Breast epithelium (tissue), 3 donors: ENCODE measurements around the gene TGOLN2.

ENCODE experiments used
- POLR2AphosphoS5 ChIP-seq, 3 donors: sonication (generic); formaldehyde crosslinking; IDR thresholded peaks; one replicate each; pipeline ENCODE4 v1.6.1; 2017; ENCODE audit warnings: antibody characterized with exemption in 3 of 3
- TF ChIP-seq, protein P1 (sequence below), 3 donors: fragments of 450-650 bp; IDR thresholded peaks; one replicate each; pipeline ENCODE4 v1.5.1; 2016 to 2017; ENCODE audit warnings: antibody characterized with exemption in 3 of 3, mild to moderate bottlenecking in 3 of 3, moderate library complexity in 3 of 3

GRCh38 chr2:85278361-85278760 is 49.4 kb downstream of the TGOLN2 start:
- TF ChIP-seq POLR2AphosphoS5 (IDR thresholded peaks at IDR 0.05), result no peak
- TF ChIP-seq, protein P1, sequence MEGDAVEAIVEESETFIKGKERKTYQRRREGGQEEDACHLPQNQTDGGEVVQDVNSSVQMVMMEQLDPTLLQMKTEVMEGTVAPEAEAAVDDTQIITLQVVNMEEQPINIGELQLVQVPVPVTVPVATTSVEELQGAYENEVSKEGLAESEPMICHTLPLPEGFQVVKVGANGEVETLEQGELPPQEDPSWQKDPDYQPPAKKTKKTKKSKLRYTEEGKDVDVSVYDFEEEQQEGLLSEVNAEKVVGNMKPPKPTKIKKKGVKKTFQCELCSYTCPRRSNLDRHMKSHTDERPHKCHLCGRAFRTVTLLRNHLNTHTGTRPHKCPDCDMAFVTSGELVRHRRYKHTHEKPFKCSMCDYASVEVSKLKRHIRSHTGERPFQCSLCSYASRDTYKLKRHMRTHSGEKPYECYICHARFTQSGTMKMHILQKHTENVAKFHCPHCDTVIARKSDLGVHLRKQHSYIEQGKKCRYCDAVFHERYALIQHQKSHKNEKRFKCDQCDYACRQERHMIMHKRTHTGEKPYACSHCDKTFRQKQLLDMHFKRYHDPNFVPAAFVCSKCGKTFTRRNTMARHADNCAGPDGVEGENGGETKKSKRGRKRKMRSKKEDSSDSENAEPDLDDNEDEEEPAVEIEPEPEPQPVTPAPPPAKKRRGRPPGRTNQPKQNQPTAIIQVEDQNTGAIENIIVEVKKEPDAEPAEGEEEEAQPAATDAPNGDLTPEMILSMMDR (IDR thresholded peaks at IDR 0.05), result no peak
